ENCODE data around the gene SEC14L1.

The SEC14L1 gene

GRCh38 chr17:77197115-77197514, 56.3 kb downstream of the SEC14L1 start:
- Histone ChIP-seq H4K8ac (ENCODE audit: low read length) (no peak overlapping the region), H3K4me1 (ENCODE audit: control insufficient read depth, insufficient read depth, low read depth, low read length) (peaks cover 1% of the 10 kb centered on the region), H2BK12ac (ENCODE audit: low read length in 2 of 2) (no peak overlapping the region), H3K36me3 (ENCODE audit: control insufficient read depth in 1 of 2, insufficient read depth in 2 of 2, low read depth in 1 of 2, low read length in 2 of 2) (peaks cover 71 to 95% of the 10 kb centered on the region in 2 experiments), H3K4ac (ENCODE audit: low read depth in 1 of 2, low read length in 2 of 2) (no peak overlapping the region), H3K27ac (ENCODE audit: low read length, poor library complexity, severe bottlenecking) (no peak overlapping the region), H3K79me1 (replicated peaks; ENCODE audit: low read length, poor library complexity, severe bottlenecking) (peaks cover 43% of the 10 kb centered on the region), H2BK15ac (ENCODE audit: low read depth, poor library complexity, severe bottlenecking) (no peak overlapping the region), H3K9me3 (ENCODE audit: control insufficient read depth, low read length) (no peaks in the 10 kb centered on the region), H2AK5ac (ENCODE audit: low read length, severe bottlenecking) (no peak overlapping the region), H3K4me2 (ENCODE audit: low read length, poor library complexity, severe bottlenecking) (no peak overlapping the region), H3K9ac (ENCODE audit: low read length) (no peak overlapping the region), H2BK5ac (ENCODE audit: low read depth, low read length, poor library complexity, severe bottlenecking) (no peak overlapping the region), H3K27me3 (ENCODE audit: control insufficient read depth in 1 of 2, insufficient read depth in 1 of 2, low read length in 2 of 2) (no peaks in the 10 kb centered on the region), H2AFZ (ENCODE audit: low read depth, low read length) (no peak overlapping the region), H4K91ac (ENCODE audit: low read length) (no peak overlapping the region), H3K18ac (ENCODE audit: low read depth in 1 of 2, low read length in 2 of 2) (no peak overlapping the region), H3K23ac (ENCODE audit: low read length in 2 of 2) (no peak overlapping the region), H2BK120ac (ENCODE audit: low read depth, low read length) (no peak overlapping the region), H3K14ac (ENCODE audit: low read length in 2 of 2) (no peak overlapping the region), H3K4me3 (ENCODE audit: insufficient read depth in 1 of 2, low read depth in 1 of 2, low read length in 2 of 2) (no peak overlapping the region)
- no peak for DNase-seq
- WGBS, result 98% methylated on average over 8 of the region's 9 CpGs

- Histone ChIP-seq H2BK12ac (ENCODE audit: low read length in 2 of 2) (no peak overlapping the region), H3K27me3 (ENCODE audit: control insufficient read depth in 1 of 2, insufficient read depth in 1 of 2, low read length in 2 of 2) (no peaks in the 10 kb centered on the region), H3K4me3 (ENCODE audit: insufficient read depth in 1 of 2, low read depth in 1 of 2, low read length in 2 of 2) (no peak overlapping the region), H3K4me2 (ENCODE audit: low read length, poor library complexity, severe bottlenecking) (no peak overlapping the region), H4K8ac (ENCODE audit: low read length) (no peak overlapping the region), H3K9me3 (ENCODE audit: control insufficient read depth, low read length) (no peaks in the 10 kb centered on the region), H3K36me3 (ENCODE audit: control insufficient read depth in 1 of 2, insufficient read depth in 2 of 2, low read depth in 1 of 2, low read length in 2 of 2) (peaks cover 73 to 89% of the 10 kb centered on the region in 2 experiments), H3K79me1 (replicated peaks; ENCODE audit: low read length, poor library complexity, severe bottlenecking) (peaks cover 44% of the 10 kb centered on the region), H3K14ac (ENCODE audit: low read length in 2 of 2) (no peak overlapping the region), H3K23ac (ENCODE audit: low read length in 2 of 2) (no peak overlapping the region), H2BK15ac (ENCODE audit: low read depth, poor library complexity, severe bottlenecking) (no peak overlapping the region), H2AFZ (ENCODE audit: low read depth, low read length) (no peak overlapping the region), H3K4ac (ENCODE audit: low read depth in 1 of 2, low read length in 2 of 2) (no peak overlapping the region), H3K27ac (ENCODE audit: low read length, poor library complexity, severe bottlenecking) (no peak overlapping the region), H4K91ac (ENCODE audit: low read length) (no peak overlapping the region), H3K9ac (ENCODE audit: low read length) (no peak overlapping the region), H2BK120ac (ENCODE audit: low read depth, low read length) (no peak overlapping the region), H3K18ac (ENCODE audit: low read depth in 1 of 2, low read length in 2 of 2) (no peak overlapping the region), H3K4me1 (ENCODE audit: control insufficient read depth, insufficient read depth, low read depth, low read length) (peaks cover 3% of the 10 kb centered on the region), H2BK5ac (ENCODE audit: low read depth, low read length, poor library complexity, severe bottlenecking) (no peak overlapping the region), H2AK5ac (ENCODE audit: low read length, severe bottlenecking) (no peak overlapping the region)
- WGBS, result 93% methylated on average over 10 of the region's 10 CpGs
- no peak for DNase-seq
These were observed 59.9 kb downstream of the SEC14L1 start for GRCh38 chr17:77200711-77201110.

GRCh38 chr17:77203436-77203835, 62.7 kb downstream of the SEC14L1 start:
- Histone ChIP-seq H3K4ac (ENCODE audit: low read depth in 1 of 2, low read length in 2 of 2) (no peak overlapping the region), H4K8ac (ENCODE audit: low read length) (peak overlapping the region; percentile 35), H2BK15ac (ENCODE audit: low read depth, poor library complexity, severe bottlenecking) (no peak overlapping the region), H4K91ac (ENCODE audit: low read length) (no peak overlapping the region), H3K4me3 (ENCODE audit: insufficient read depth in 1 of 2, low read depth in 1 of 2, low read length in 2 of 2) (no peak overlapping the region), H3K4me2 (ENCODE audit: low read length, poor library complexity, severe bottlenecking) (no peak overlapping the region), H2AFZ (ENCODE audit: low read depth, low read length) (no peak overlapping the region), H3K23ac (ENCODE audit: low read length in 2 of 2) (no peak overlapping the region), H3K14ac (ENCODE audit: low read length in 2 of 2) (no peak overlapping the region), H2BK5ac (ENCODE audit: low read depth, low read length, poor library complexity, severe bottlenecking) (no peak overlapping the region), H2BK120ac (ENCODE audit: low read depth, low read length) (peak overlapping the region; percentile 13), H3K27ac (ENCODE audit: low read length, poor library complexity, severe bottlenecking) (no peak overlapping the region), H3K36me3 (ENCODE audit: control insufficient read depth in 1 of 2, insufficient read depth in 2 of 2, low read depth in 1 of 2, low read length in 2 of 2) (peaks cover 75 to 88% of the 10 kb centered on the region in 2 experiments), H3K4me1 (ENCODE audit: control insufficient read depth, insufficient read depth, low read depth, low read length) (peaks cover 12% of the 10 kb centered on the region), H3K79me1 (replicated peaks; ENCODE audit: low read length, poor library complexity, severe bottlenecking) (peaks cover 39% of the 10 kb centered on the region), H3K27me3 (ENCODE audit: control insufficient read depth in 1 of 2, insufficient read depth in 1 of 2, low read length in 2 of 2) (no peaks in the 10 kb centered on the region), H3K9ac (ENCODE audit: low read length) (peak overlapping the region; percentile 18), H2AK5ac (ENCODE audit: low read length, severe bottlenecking) (no peak overlapping the region), H3K18ac (ENCODE audit: low read depth in 1 of 2, low read length in 2 of 2) (no peak overlapping the region), H2BK12ac (ENCODE audit: low read length in 2 of 2) (no peak overlapping the region), H3K9me3 (ENCODE audit: control insufficient read depth, low read length) (no peaks in the 10 kb centered on the region)
- no peak for DNase-seq
- WGBS, result 97% methylated on average over 12 of the region's 12 CpGs

- no peak overlapping the region for H2AFZ ChIP-seq (ENCODE audit: low read depth, low read length)
- 77% methylated on average over 11 of the region's 13 CpGs for WGBS
- H2BK12ac ChIP-seq (ENCODE audit: low read length in 2 of 2), result peak overlapping the region in 1 of 2 experiments; percentile 57
- peaks cover 12% of the 10 kb centered on the region for H3K4me1 ChIP-seq (ENCODE audit: control insufficient read depth, insufficient read depth, low read depth, low read length)
- H4K8ac ChIP-seq (ENCODE audit: low read length), result peak overlapping the region; percentile 35
- H3K4ac ChIP-seq (ENCODE audit: low read depth in 1 of 2, low read length in 2 of 2), result no peak overlapping the region
- H2AK5ac ChIP-seq (ENCODE audit: low read length, severe bottlenecking), result no peak overlapping the region
- no peak overlapping the region for H2BK5ac ChIP-seq (ENCODE audit: low read depth, low read length, poor library complexity, severe bottlenecking)
- no peak overlapping the region for H4K91ac ChIP-seq (ENCODE audit: low read length)
- H3K9ac ChIP-seq (ENCODE audit: low read length), result no peak overlapping the region
- H3K9me3 ChIP-seq (ENCODE audit: control insufficient read depth, low read length), result no peaks in the 10 kb centered on the region
- H3K4me3 ChIP-seq (ENCODE audit: insufficient read depth in 1 of 2, low read depth in 1 of 2, low read length in 2 of 2), result no peak overlapping the region
- no peak overlapping the region for H3K27ac ChIP-seq (ENCODE audit: low read length, poor library complexity, severe bottlenecking)
- no peak overlapping the region for H2BK120ac ChIP-seq (ENCODE audit: low read depth, low read length)
- H3K4me2 ChIP-seq (ENCODE audit: low read length, poor library complexity, severe bottlenecking), result no peak overlapping the region
- no peak overlapping the region for H3K18ac ChIP-seq (ENCODE audit: low read depth in 1 of 2, low read length in 2 of 2)
- no peak for DNase-seq
- peaks cover 72 to 91% of the 10 kb centered on the region in 2 experiments for H3K36me3 ChIP-seq (ENCODE audit: control insufficient read depth in 1 of 2, insufficient read depth in 2 of 2, low read depth in 1 of 2, low read length in 2 of 2)
- no peak overlapping the region for H3K23ac ChIP-seq (ENCODE audit: low read length in 2 of 2)
- H2BK15ac ChIP-seq (ENCODE audit: low read depth, poor library complexity, severe bottlenecking), result no peak overlapping the region
- no peaks in the 10 kb centered on the region for H3K27me3 ChIP-seq (ENCODE audit: control insufficient read depth in 1 of 2, insufficient read depth in 1 of 2, low read length in 2 of 2)
- H3K79me1 ChIP-seq (replicated peaks; ENCODE audit: low read length, poor library complexity, severe bottlenecking), result peaks cover 39% of the 10 kb centered on the region
- no peak overlapping the region for H3K14ac ChIP-seq (ENCODE audit: low read length in 2 of 2)
These were observed 63.1 kb downstream of the SEC14L1 start for GRCh38 chr17:77203846-77204245.

Data from mesenchymal stem cell (in vitro differentiated cells and primary cell).